A673 (cell line): Measurements from ENCODE around the gene PNPLA5.

Experiments used
- CTCF ChIP-seq: fragments of 300-800, 200-600 bp; sonication (generic); conservative IDR thresholded peaks from 2 replicates; pipeline ENCODE4 v1.5.1; 2017; ENCODE audit warnings: low read depth, mild to moderate bottlenecking, antibody characterized with exemption, low read length, moderate library complexity, mixed read lengths
- EZH2 ChIP-seq: fragments of 200-600 bp; sonication (generic); IDR thresholded peaks from 2 replicates; pipeline ENCODE4 v1.6.1; 2017; ENCODE audit warnings: borderline replicate concordance, low read depth, mild to moderate bottlenecking, mixed read lengths, antibody characterized with exemption, low read length; ENCODE audit not compliant: poor library complexity, severe bottlenecking

- TF ChIP-seq CTCF (no peak), EZH2 (no peak)
These were observed 61.6 kb downstream of the PNPLA5 start for GRCh38 chr22:43829904-43830851.
